Measurements from ENCODE around the gene SLC13A4. TPM values are rescaled to one million over a fixed set of nuclear protein-coding genes. Genes with fewer than 3 reads are reported as not detected.
A peak's percentile ranks its signal among the peaks of the same experiment; 100 is the strongest.
"Not testable (repeated sequence)": the region's sequence is repeated elsewhere in the genome, so short reads cannot be mapped to it uniquely, and the experiment has no call there.

SLC13A4 gene
- total and polyA plus RNA-seq, 2 of the 4 experiments (the other 2 are of a cell fraction), result 0.10 TPM; not detected in 1

DNA sequence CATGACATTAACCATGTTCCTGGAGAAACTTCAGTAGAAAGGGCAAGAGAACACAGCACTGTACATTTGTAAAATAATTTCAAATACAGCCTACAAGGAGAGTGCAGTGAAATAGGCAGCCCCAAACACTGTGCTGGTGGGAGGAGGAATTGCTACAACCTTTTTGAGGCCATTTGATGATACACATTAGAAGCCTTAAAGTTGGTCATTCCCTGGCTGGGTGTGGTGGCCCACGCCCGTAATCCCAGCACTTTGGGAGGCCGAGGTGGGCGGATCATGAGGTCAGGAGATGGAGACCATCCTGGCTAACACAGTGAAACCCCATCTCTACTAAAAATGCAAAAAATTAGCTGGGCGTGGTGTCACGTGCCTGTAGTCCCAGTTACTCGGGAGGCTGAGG lies 35.4 kb downstream of the SLC13A4 start:
- H3K9me3 ChIP-seq (ENCODE audit: control insufficient read depth, insufficient read depth, low read length); H2BK20ac ChIP-seq (ENCODE audit: low read depth, low read length); H4K8ac ChIP-seq (ENCODE audit: low read depth in 2 of 2, low read length in 2 of 2); H3K56ac ChIP-seq (ENCODE audit: extremely low read depth, insufficient read depth, low read length); in situ Hi-C loops (cut with MboI; ENCODE audit: low sequenced_read_pairs); H4K91ac ChIP-seq (ENCODE audit: insufficient read depth, low read depth, low read length); H3K27me3 ChIP-seq (ENCODE audit: control insufficient read depth, insufficient read depth, low read length); H3K18ac ChIP-seq (ENCODE audit: low read depth, low read length); H3K4me3 ChIP-seq (ENCODE audit: insufficient read depth, low read depth, low read length); POLR2A ChIA-PET (ENCODE audit: unreplicated experiment); H3K9ac ChIP-seq (ENCODE audit: low read depth, low read length); H3K4me1 ChIP-seq (ENCODE audit: control insufficient read depth, insufficient read depth, low read length); BruUV-seq (replicated peaks); H3K36me3 ChIP-seq (ENCODE audit: control insufficient read depth, insufficient read depth, low read length); H4K5ac ChIP-seq (ENCODE audit: low read depth, low read length); H3K27ac ChIP-seq (ENCODE audit: insufficient read depth, low read length); H2BK15ac ChIP-seq (ENCODE audit: low read depth, low read length); H3K23ac ChIP-seq (ENCODE audit: low read depth, low read length); H2BK120ac ChIP-seq (ENCODE audit: low read depth, low read length); H2AK5ac ChIP-seq (ENCODE audit: low read depth, low read length); ATAC-seq (ENCODE audit: low read depth); H3K4me2 ChIP-seq (ENCODE audit: low read depth, low read length); H2AFZ ChIP-seq (replicated peaks; ENCODE audit: low read length, poor library complexity); H4K20me1 ChIP-seq (ENCODE audit: insufficient read depth, low read length); dilution Hi-C loops (cut with HindIII; ENCODE audit: low sequenced_read_pairs, unreplicated experiment); intact Hi-C loops (cut with micrococcal nuclease); H2AK9ac ChIP-seq (replicated peaks; ENCODE audit: low read depth, low read length, poor library complexity); DNase-seq; H3K4ac ChIP-seq (ENCODE audit: low read depth, low read length): not testable (repeated sequence)
- CTCF ChIA-PET, result interaction anchor here (1.1 kb wide), 1 partner anchor 8 kb away, joined by 3 read pairs; no protein-coding TSS in a partner anchor
- peaks cover 10% of the 10 kb centered on the region for H3K9me1 ChIP-seq (ENCODE audit: insufficient read depth, low read length)
- H3K79me1 ChIP-seq (ENCODE audit: low read depth in 1 of 2, low read length in 2 of 2), result peaks cover 0 to 10% of the 10 kb centered on the region in 2 experiments; a peak in 2 of 4 replicates
- H2BK5ac ChIP-seq (ENCODE audit: low read depth, low read length, poor library complexity, severe bottlenecking), result peak overlapping the region; percentile 24
- peak overlapping the region; percentile 37; the same call in 1 of the 2 replicates for H3K14ac ChIP-seq (replicated peaks; ENCODE audit: low read depth, low read length)
- WGBS, 2 experiments (ENCODE audit: extremely low coverage in 2 of 2, insufficient read length in 1 of 2), result no CpG with 5 or more reads among the region's 7 CpGs

All from IMR-90 (cell line).